ENCODE results near the gene SLC2A10.

SLC2A10 gene

DNA sequence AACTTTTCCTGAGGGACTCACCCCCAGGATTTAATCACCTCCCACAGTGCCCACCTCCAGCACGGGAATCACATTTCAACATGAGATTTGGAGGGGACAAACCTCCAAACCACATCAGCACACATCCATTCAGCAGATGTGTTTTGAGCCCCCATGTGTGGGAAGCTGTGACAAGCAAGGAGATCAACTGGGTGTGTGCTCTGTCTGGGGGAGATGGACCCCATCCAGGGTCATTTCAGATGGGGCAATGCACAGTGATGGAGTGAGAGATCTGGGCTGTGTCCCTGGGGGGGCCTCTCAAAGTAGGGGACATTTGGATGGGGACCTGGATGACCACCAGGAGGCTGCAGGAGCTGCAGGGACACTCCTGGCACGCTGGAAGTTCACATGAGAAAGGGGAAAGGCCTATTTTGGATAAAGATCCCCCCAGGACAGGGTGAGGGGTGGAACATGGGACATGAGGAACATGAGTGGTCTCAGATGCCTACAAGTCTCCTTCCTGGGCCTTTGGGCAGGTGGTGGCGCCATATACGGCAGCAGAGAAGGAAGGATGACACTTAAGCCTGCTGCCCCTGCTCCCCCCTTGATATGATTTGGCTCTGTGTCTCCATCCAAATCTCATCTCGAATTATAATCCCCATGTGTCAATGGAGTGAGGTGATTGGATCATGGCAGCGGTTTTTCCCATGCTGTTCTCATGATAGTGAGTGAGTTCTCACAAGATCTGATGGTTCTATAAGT lies 49.6 kb downstream of the SLC2A10 start:
- no peak for DNase-seq (ENCODE audit: low read depth, low spot score)
- H3K27ac ChIP-seq: no peak overlapping the region

DNA sequence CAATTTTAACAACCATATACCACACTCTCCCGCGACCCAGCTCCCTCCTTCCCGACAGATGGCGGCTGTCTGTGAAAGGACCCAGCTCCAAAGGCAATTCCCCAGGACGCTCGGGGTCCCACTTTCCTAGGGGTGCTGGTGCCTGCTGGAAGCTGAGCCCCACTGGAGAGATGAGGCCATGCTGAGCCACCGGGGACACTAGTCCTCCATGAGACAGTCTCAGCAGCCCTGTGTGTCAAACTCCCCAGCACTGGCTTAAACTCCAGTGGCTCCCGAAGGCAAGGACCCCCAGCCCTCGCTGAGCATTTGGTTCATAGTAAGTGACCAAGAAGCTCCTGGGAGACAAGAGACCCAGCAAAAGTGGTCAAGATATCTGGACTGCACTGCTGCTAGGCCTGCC lies 52.1 kb downstream of the SLC2A10 start:
- DNase-seq (ENCODE audit: low read depth, low spot score): no peak
- H3K27ac ChIP-seq: no peak overlapping the region

DNA sequence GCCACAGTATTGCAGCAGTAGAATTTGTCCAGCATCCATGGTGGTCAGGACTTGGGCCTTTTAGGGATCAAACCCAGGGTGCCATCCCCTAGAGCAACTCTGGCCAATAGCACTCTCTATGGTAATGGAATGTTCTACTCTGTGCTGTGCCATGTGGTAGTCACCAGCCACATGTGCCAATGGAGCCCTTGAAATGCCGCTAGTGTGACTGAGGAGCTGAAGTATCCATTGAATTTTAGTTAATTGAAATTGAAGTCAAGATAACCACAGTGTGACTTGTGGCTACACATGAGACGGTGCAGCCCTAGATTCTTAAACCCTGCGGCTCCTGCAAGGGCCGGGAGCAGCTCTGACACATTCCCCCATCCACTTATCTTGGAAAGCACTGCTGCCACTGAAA lies 54.6 kb downstream of the SLC2A10 start:
- no peak overlapping the region for H3K27ac ChIP-seq
- no peak for DNase-seq (ENCODE audit: low read depth, low spot score)

DNA sequence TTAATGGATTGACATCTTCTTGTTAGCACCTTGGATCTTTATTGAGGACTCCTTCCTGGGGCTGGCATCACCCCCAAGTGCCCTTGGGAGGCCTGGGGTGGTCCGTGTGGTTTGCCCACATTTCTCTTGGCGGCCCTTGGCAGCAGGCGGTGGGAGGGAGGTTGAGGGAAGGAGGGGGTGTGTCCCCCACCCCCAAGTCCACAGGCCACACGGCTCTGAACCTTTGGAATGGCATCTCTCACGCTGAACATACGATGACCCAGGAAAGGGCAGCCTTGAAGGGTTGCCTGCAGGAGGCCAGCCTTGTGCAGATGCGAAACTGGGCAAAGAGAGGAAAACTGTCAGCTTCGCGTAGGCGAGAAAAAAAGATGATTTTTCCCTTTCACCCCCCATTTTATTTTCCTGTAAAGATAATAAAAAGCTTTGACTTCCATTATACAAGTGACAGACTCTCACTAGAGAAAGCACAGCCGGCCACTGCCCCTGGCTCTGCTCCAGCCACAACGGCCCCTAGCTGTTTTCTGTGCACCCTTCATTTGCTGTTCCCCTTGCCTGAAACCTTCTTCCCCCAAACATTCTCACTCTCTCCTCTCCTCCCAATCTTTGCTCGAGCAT lies 56.2 kb downstream of the SLC2A10 start:
- no peak overlapping the region for H3K27ac ChIP-seq
- DNase-seq (ENCODE audit: low read depth, low spot score): no peak

DNA sequence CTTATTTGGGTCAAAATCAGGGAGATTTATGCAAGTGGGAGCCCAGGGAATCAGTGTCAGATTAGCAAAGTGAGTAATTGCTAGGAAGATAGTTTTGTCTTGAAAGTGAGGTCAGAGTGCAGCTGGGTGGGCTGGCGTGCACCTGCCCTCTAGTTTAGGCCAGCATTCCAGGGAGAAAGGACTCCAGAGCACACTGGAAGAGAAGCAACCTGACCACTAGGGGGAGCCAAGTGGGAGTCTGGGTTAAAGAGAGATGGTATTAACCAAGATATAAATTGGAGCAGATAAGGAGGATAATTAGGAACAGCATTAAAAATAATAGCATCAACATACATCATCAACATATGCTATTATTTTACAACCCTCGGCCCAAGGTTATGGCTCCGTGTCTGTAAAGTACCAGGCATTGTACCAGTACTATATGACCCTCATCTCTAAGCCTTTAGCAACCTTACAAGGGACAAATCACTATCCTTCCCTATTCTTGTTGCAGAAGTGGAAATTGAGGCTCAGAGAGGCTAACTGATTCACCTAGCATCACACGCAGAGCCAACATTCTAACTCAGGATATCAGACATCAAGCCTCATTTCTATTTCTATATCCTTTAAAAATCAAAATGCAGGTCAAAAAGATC lies 57.8 kb downstream of the SLC2A10 start:
- H3K27ac ChIP-seq: no peak overlapping the region
- no peak for DNase-seq (ENCODE audit: low read depth, low spot score)

DNA sequence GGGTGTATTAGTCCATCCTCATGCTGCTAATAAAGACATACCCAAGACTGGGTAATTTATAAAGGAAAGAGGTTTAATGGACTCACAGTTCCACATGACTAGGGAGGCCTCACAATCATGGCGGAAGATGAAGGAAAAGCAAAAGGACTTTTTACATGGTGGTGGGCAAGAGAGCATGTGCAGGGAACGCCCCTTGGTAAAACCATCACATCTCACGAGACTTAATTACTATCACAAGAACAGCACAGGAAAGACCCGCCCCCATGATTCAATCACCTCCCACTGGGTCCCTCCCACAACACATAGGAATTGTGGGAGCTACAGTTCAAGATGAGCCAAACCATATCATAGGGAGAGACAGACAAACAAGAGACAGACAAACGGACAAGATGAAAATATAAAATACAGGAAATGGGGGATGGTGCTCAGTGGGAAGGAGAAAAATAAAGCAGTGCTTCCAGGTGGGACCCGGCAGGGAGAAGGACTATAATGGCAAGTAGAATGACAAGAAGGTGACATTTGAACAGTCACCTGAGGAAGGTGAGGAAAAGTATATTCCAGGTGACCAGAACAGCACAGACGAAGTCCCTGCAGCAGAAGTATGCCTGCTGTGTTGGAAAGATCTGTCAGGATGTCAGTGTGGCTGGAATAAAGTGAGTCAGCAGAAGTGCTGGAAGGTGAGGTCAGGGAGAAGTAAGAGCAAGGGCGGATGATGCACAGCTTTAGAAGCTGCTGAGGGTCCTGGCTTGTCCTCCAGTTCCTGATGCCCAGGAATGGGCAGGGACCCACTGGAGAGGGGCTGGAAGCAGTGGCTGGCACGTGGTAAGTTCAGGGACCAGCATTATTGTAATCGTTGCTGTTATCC lies 61.1 kb downstream of the SLC2A10 start:
- DNase-seq (ENCODE audit: low read depth, low spot score): no peak
- no peak overlapping the region for H3K27ac ChIP-seq

DNA sequence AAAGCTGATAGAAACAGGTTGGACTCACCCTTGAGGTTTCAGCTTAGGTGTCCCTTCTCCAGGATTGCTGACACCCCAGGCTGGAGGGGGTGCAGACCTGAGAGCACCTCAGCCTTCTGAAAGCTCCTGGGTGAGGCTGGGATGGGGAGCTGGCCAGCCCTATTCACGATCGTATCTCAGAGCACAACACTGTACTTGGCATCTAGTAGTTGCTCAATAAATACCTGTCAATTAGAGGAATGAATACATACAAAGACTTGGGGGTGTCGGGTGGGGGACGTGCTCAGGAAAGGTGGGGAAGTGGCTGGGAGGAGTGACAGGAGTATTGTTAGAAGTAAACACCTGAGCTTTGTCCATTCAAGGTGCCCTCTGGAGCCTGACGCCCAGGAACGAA lies 61.7 kb downstream of the SLC2A10 start:
- no peak for DNase-seq (ENCODE audit: low read depth, low spot score)
- H3K27ac ChIP-seq: no peak overlapping the region

DNA sequence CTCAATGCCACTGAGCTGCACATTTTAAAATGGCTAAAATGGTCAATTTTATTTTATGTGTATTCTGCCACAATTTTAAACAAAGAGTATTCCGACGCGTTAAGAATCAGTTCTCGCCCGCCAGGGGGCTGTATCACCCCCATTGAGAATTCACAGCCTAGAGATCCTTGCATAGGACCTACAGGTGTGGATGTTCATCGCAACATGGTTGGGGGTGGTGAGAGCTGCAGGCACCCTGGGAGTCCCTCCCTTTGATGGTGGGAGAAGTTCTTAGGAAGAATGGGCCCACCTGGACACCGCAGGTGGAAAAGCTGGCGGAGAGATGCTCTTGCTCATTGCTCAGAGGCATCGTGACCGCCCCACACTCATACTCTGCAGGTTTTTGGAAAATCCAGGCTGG lies 63.5 kb downstream of the SLC2A10 start:
- DNase-seq (ENCODE audit: low read depth, low spot score): no peak
- no peak overlapping the region for H3K27ac ChIP-seq

DNA sequence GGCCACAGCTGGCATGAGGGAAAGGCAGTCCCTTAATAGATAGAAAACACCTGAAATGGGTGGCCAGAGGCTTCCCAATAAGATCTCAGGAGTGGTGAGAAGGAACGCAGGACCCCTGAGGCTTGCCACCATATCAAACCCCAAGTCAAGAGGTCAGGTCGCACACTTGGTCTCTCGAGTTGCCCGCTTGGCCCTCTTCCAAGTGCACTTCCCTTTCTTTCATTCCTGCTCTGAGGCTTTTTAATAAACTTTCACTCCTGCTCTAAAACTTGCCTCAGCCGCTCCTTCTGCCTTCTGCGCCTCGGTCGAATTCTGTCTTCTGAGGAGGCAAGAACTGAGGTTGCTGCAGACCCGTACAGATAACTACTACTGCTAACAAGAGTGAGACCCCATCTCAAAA lies 64.2 kb downstream of the SLC2A10 start:
- DNase-seq (ENCODE audit: low read depth, low spot score): no peak
- no peak overlapping the region for H3K27ac ChIP-seq

DNA sequence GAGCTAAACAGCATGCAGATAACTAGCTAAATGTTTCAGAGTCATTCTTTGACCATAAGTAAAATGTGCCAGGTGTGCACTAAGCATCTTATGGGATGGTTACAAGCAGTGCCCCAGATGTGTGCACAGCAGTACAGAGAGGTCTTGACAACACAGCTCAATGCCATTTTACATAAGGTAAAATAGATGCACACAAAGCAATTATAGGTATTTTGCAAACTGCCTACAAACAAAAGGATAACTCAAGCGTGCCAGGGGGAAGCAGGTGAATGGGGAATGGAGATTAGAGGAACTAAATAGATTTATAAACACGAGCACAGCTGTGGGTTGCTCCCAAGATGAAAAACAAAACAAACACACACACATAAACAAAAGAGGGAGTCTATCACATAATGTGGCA lies 64.8 kb downstream of the SLC2A10 start:
- no peak for DNase-seq (ENCODE audit: low read depth, low spot score)

DNA sequence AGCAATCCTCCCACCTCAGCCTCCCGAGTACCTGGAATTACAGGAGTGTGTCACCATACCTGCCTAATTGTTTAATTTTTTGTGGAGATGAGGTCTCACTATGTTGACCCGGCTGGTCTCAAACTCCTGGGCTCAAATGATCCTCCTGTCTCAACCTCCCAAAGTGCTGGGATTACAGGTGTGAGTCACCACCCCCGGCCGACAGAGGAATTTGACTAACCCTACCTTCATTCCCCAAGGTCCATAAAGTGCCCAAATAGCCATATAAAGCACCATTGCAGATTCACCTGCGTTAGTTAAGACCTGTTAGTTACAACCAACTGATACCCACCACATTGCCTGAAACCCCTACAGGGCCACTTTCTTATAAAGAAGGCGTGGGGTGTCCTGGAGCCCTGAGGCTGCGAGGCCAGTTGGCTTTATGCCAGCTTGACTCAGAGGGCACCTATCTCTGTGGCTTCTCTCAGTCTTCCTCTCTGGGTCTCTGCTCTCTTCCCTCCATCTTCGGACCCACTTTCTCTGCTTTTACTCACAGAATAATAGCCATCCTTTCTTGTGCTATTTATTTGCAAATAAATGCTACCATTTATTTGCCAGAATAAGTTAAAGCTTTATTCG lies 65.6 kb downstream of the SLC2A10 start:
- no peak for DNase-seq (ENCODE audit: low read depth, low spot score)
- no peak overlapping the region for H3K27ac ChIP-seq

More for the DNA sequence above, 64.8 kb downstream of the SLC2A10 start:
- H3K27ac ChIP-seq: no peak overlapping the region

DNA sequence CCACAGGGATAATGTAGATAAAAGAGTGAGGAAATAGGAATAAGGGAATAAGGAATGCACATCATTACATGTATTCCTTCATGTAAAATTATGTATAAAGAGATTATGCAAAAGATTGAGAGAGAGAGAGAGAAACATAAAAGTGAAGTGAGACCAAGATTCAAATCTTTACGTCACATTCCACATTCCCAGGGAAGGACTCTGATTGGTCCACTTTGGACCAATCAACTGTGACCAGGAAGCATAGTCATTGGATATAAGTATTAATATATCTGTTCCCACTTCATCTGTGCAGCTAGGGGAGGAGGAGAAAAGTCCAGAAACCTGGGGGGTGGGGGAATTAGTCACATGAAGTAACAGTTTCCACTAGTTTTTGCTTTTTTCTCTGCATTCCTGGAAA lies 66.4 kb downstream of the SLC2A10 start:
- H3K27ac ChIP-seq: no peak overlapping the region
- DNase-seq (ENCODE audit: low read depth, low spot score): no peak

DNA sequence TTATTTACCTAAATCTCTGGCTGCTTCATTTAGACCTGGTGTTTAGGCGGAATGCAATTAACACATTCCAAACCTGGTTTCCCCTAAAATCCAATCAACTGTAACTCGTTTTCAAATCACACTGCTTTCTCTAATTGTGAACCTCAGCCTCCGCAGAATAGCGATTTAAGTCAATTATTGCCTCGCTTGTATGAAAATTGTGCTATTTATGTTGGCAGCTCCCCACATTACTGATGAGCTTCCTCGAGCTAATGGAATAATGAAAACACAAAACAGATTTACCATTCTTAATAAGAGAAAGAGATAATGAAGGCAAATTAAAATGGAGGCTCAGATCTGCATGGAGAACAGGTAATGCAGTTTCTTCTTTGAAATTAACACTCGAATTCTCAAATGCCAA lies 67.9 kb downstream of the SLC2A10 start:
- no peak overlapping the region for H3K27ac ChIP-seq
- no peak for DNase-seq (ENCODE audit: low read depth, low spot score)

DNA sequence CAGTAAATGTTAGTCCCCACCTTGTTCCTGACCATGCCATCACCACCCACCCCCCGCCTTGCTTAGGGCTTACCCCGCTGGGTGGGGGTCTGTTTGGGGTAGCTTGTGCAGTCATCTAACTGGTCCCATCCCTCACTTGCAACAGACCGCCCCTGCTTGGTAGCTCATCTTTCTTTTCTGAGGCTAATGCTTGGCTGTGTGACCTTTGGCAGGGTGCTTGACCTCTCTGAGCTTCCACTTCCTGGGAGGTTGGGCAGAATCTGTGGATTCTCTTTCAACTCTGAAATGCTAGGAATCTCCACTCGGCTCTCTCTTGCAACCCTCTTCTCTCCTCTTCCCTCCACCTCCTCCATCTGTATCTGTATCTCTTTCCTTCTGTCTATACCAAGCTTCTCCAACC lies 70.4 kb downstream of the SLC2A10 start:
- no peak overlapping the region for H3K27ac ChIP-seq
- no peak for DNase-seq (ENCODE audit: low read depth, low spot score)

DNA sequence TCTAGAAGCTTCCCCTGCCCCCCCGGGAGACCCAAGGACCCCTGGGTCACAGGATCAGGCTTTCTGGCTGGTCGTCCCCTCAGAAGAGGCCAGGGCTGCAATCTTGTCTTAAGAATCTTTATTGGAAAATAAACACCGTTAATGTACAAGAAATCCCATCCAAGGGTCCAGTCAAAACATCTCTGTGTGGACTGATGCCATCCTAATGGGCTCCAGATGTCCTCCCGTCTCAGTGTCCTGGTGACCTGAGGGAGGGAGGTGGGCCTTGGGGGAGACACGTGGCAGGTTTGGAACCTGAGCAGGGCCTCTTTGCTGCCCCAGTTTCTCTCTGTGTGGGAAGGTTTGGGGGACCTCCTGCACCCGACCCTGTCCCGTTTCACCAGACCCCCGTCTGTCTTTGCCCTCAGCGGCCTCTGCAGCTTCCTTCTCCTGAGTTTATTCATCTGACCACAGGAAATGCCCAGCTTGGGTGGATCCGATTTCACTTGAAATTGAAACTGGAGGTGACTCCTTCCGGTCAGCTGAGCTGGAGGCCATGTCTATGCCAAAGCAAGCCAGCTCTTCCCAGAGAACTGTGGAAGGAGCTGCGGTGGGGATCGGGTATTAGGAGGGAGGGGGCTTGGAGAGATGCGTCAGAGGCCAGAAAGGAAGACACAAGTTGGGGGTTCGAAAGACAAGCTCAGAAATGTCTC lies 75.1 kb downstream of the SLC2A10 start:
- no peak for DNase-seq (ENCODE audit: low read depth, low spot score)

More for the DNA sequence above, 75.1 kb downstream of the SLC2A10 start:
- H3K27ac ChIP-seq: no peak overlapping the region
